ENCODE measurements around the gene MILR1.

MILR1 gene

GRCh38 chr17:64401941-64402340 is 47.0 kb upstream of the MILR1 start:
- Histone ChIP-seq H2BK12ac (ENCODE audit: low read length in 2 of 2) (no peak overlapping the region), H3K4me2 (ENCODE audit: low read length, poor library complexity, severe bottlenecking) (no peak overlapping the region), H3K4me3 (ENCODE audit: insufficient read depth in 1 of 2, low read depth in 1 of 2, low read length in 2 of 2) (no peak overlapping the region), H3K79me1 (replicated peaks; ENCODE audit: low read length, poor library complexity, severe bottlenecking) (no peaks in the 10 kb centered on the region), H2AFZ (ENCODE audit: low read depth, low read length) (no peak overlapping the region), H3K27ac (ENCODE audit: low read length, poor library complexity, severe bottlenecking) (no peak overlapping the region), H2BK120ac (ENCODE audit: low read depth, low read length) (no peak overlapping the region), H3K23ac (ENCODE audit: low read length in 2 of 2) (no peak overlapping the region), H3K27me3 (ENCODE audit: control insufficient read depth in 1 of 2, insufficient read depth in 1 of 2, low read length in 2 of 2) (no peaks in the 10 kb centered on the region), H3K4me1 (ENCODE audit: control insufficient read depth, insufficient read depth, low read depth, low read length) (peaks cover 10% of the 10 kb centered on the region), H3K4ac (ENCODE audit: low read depth in 1 of 2, low read length in 2 of 2) (no peak overlapping the region), H2AK5ac (ENCODE audit: low read length, severe bottlenecking) (no peak overlapping the region), H4K8ac (ENCODE audit: low read length) (no peak overlapping the region), H3K18ac (ENCODE audit: low read depth in 1 of 2, low read length in 2 of 2) (no peak overlapping the region), H3K14ac (ENCODE audit: low read length in 2 of 2) (no peak overlapping the region), H2BK5ac (ENCODE audit: low read depth, low read length, poor library complexity, severe bottlenecking) (no peak overlapping the region), H4K91ac (ENCODE audit: low read length) (no peak overlapping the region), H3K9ac (ENCODE audit: low read length) (no peak overlapping the region), H2BK15ac (ENCODE audit: low read depth, poor library complexity, severe bottlenecking) (no peak overlapping the region), H3K36me3 (ENCODE audit: control insufficient read depth in 1 of 2, insufficient read depth in 2 of 2, low read depth in 1 of 2, low read length in 2 of 2) (peaks cover 0 to 70% of the 10 kb centered on the region in 2 experiments), H3K9me3 (ENCODE audit: control insufficient read depth, low read length) (no peaks in the 10 kb centered on the region)
- WGBS, result 100% methylated on average over 1 of the region's 2 CpGs
- DNase-seq, result no peak

DNA sequence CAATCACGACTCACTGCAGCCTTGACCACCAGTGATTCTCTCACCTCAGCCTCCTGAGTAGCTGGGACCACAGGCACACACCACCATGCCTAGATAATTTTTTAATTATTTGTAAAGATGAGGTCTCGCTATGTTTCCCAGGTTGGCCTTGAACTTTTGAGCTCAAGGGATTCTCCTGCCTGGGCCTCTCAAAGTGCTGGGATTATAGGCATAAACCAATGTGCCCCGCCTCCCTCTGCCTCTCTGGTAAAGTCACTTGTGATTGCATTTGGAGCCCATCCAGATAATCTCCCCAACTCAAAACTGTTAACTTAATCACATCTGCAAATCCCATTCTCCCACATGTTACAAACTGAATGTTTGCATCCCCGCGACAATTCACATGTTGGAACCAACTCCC is 46.4 kb upstream of the MILR1 start:
- Histone ChIP-seq H4K91ac (ENCODE audit: low read length) (no peak overlapping the region), H3K36me3 (ENCODE audit: control insufficient read depth in 1 of 2, insufficient read depth in 2 of 2, low read depth in 1 of 2, low read length in 2 of 2) (peaks cover 0 to 72% of the 10 kb centered on the region in 2 experiments), H3K4ac (ENCODE audit: low read depth in 1 of 2, low read length in 2 of 2) (no peak overlapping the region), H3K4me3 (ENCODE audit: insufficient read depth in 1 of 2, low read depth in 1 of 2, low read length in 2 of 2) (no peak overlapping the region), H2AK5ac (ENCODE audit: low read length, severe bottlenecking) (no peak overlapping the region), H2BK120ac (ENCODE audit: low read depth, low read length) (no peak overlapping the region), H3K27ac (ENCODE audit: low read length, poor library complexity, severe bottlenecking) (no peak overlapping the region), H3K23ac (ENCODE audit: low read length in 2 of 2) (no peak overlapping the region), H3K9me3 (ENCODE audit: control insufficient read depth, low read length) (no peaks in the 10 kb centered on the region), H4K8ac (ENCODE audit: low read length) (no peak overlapping the region), H3K79me1 (replicated peaks; ENCODE audit: low read length, poor library complexity, severe bottlenecking) (no peaks in the 10 kb centered on the region), H3K9ac (ENCODE audit: low read length) (no peak overlapping the region), H2BK12ac (ENCODE audit: low read length in 2 of 2) (no peak overlapping the region), H2AFZ (ENCODE audit: low read depth, low read length) (no peak overlapping the region), H2BK5ac (ENCODE audit: low read depth, low read length, poor library complexity, severe bottlenecking) (no peak overlapping the region), H3K14ac (ENCODE audit: low read length in 2 of 2) (no peak overlapping the region), H3K18ac (ENCODE audit: low read depth in 1 of 2, low read length in 2 of 2) (no peak overlapping the region), H3K4me2 (ENCODE audit: low read length, poor library complexity, severe bottlenecking) (no peak overlapping the region), H2BK15ac (ENCODE audit: low read depth, poor library complexity, severe bottlenecking) (no peak overlapping the region), H3K4me1 (ENCODE audit: control insufficient read depth, insufficient read depth, low read depth, low read length) (peaks cover 10% of the 10 kb centered on the region), H3K27me3 (ENCODE audit: control insufficient read depth in 1 of 2, insufficient read depth in 1 of 2, low read length in 2 of 2) (no peaks in the 10 kb centered on the region)
- WGBS, result 96% methylated on average over 5 of the region's 5 CpGs
- DNase-seq, result no peak

- no peak overlapping the region for H2BK12ac ChIP-seq (ENCODE audit: low read length in 2 of 2)
- no peak overlapping the region for H2BK120ac ChIP-seq (ENCODE audit: low read depth, low read length)
- 100% methylated on average over 5 of the region's 6 CpGs for WGBS
- H3K4me3 ChIP-seq (ENCODE audit: insufficient read depth in 1 of 2, low read depth in 1 of 2, low read length in 2 of 2), result no peak overlapping the region
- H4K91ac ChIP-seq (ENCODE audit: low read length), result no peak overlapping the region
- H3K9ac ChIP-seq (ENCODE audit: low read length), result no peak overlapping the region
- no peak overlapping the region for H3K14ac ChIP-seq (ENCODE audit: low read length in 2 of 2)
- H3K4me2 ChIP-seq (ENCODE audit: low read length, poor library complexity, severe bottlenecking), result no peak overlapping the region
- H2BK5ac ChIP-seq (ENCODE audit: low read depth, low read length, poor library complexity, severe bottlenecking), result no peak overlapping the region
- no peak overlapping the region for H2BK15ac ChIP-seq (ENCODE audit: low read depth, poor library complexity, severe bottlenecking)
- H2AK5ac ChIP-seq (ENCODE audit: low read length, severe bottlenecking), result no peak overlapping the region
- H3K36me3 ChIP-seq (ENCODE audit: control insufficient read depth in 1 of 2, insufficient read depth in 2 of 2, low read depth in 1 of 2, low read length in 2 of 2), result peaks cover 0 to 57% of the 10 kb centered on the region in 2 experiments
- no peaks in the 10 kb centered on the region for H3K79me1 ChIP-seq (replicated peaks; ENCODE audit: low read length, poor library complexity, severe bottlenecking)
- peaks cover 10% of the 10 kb centered on the region for H3K4me1 ChIP-seq (ENCODE audit: control insufficient read depth, insufficient read depth, low read depth, low read length)
- H3K23ac ChIP-seq (ENCODE audit: low read length in 2 of 2), result no peak overlapping the region
- no peak for DNase-seq
- no peak overlapping the region for H4K8ac ChIP-seq (ENCODE audit: low read length)
- no peaks in the 10 kb centered on the region for H3K27me3 ChIP-seq (ENCODE audit: control insufficient read depth in 1 of 2, insufficient read depth in 1 of 2, low read length in 2 of 2)
- H2AFZ ChIP-seq (ENCODE audit: low read depth, low read length), result no peak overlapping the region
- H3K4ac ChIP-seq (ENCODE audit: low read depth in 1 of 2, low read length in 2 of 2), result no peak overlapping the region
- H3K18ac ChIP-seq (ENCODE audit: low read depth in 1 of 2, low read length in 2 of 2), result no peak overlapping the region
- H3K9me3 ChIP-seq (ENCODE audit: control insufficient read depth, low read length), result no peaks in the 10 kb centered on the region
- no peak overlapping the region for H3K27ac ChIP-seq (ENCODE audit: low read length, poor library complexity, severe bottlenecking)
Measured at GRCh38 chr17:64403881-64404460, 44.9 kb upstream of the MILR1 start.

- H3K79me1 ChIP-seq (replicated peaks; ENCODE audit: low read length, poor library complexity, severe bottlenecking), result no peaks in the 10 kb centered on the region
- H2BK15ac ChIP-seq (ENCODE audit: low read depth, poor library complexity, severe bottlenecking), result no peak overlapping the region
- no peak overlapping the region for H2AFZ ChIP-seq (ENCODE audit: low read depth, low read length)
- H3K4me3 ChIP-seq (ENCODE audit: insufficient read depth in 1 of 2, low read depth in 1 of 2, low read length in 2 of 2), result no peak overlapping the region
- H3K4me2 ChIP-seq (ENCODE audit: low read length, poor library complexity, severe bottlenecking), result no peak overlapping the region
- H3K18ac ChIP-seq (ENCODE audit: low read depth in 1 of 2, low read length in 2 of 2), result no peak overlapping the region
- H3K23ac ChIP-seq (ENCODE audit: low read length in 2 of 2), result no peak overlapping the region
- no peak overlapping the region for H4K91ac ChIP-seq (ENCODE audit: low read length)
- no peak overlapping the region for H3K9ac ChIP-seq (ENCODE audit: low read length)
- H3K4ac ChIP-seq (ENCODE audit: low read depth in 1 of 2, low read length in 2 of 2), result no peak overlapping the region
- no peaks in the 10 kb centered on the region for H3K27me3 ChIP-seq (ENCODE audit: control insufficient read depth in 1 of 2, insufficient read depth in 1 of 2, low read length in 2 of 2)
- no peak overlapping the region for H2AK5ac ChIP-seq (ENCODE audit: low read length, severe bottlenecking)
- H3K36me3 ChIP-seq (ENCODE audit: control insufficient read depth in 1 of 2, insufficient read depth in 2 of 2, low read depth in 1 of 2, low read length in 2 of 2), result peaks cover 0 to 54% of the 10 kb centered on the region in 2 experiments
- H3K14ac ChIP-seq (ENCODE audit: low read length in 2 of 2), result no peak overlapping the region
- H2BK120ac ChIP-seq (ENCODE audit: low read depth, low read length), result no peak overlapping the region
- no peaks in the 10 kb centered on the region for H3K9me3 ChIP-seq (ENCODE audit: control insufficient read depth, low read length)
- DNase-seq, result peak; percentile 35
- H3K27ac ChIP-seq (ENCODE audit: low read length, poor library complexity, severe bottlenecking), result no peak overlapping the region
- H3K4me1 ChIP-seq (ENCODE audit: control insufficient read depth, insufficient read depth, low read depth, low read length), result peaks cover 5% of the 10 kb centered on the region
- no peak overlapping the region for H2BK12ac ChIP-seq (ENCODE audit: low read length in 2 of 2)
- no peak overlapping the region for H2BK5ac ChIP-seq (ENCODE audit: low read depth, low read length, poor library complexity, severe bottlenecking)
- WGBS, result 89% methylated on average over 13 of the region's 14 CpGs
- peak overlapping the region; percentile 36 for H4K8ac ChIP-seq (ENCODE audit: low read length)
Measured at GRCh38 chr17:64406321-64407200, 42.4 kb upstream of the MILR1 start.

Data from mesenchymal stem cell (in vitro differentiated cells and primary cell).